ENCODE results near the gene UTY.
"Not testable (repeated sequence)": the region's sequence is repeated elsewhere in the genome, so short reads cannot be mapped to it uniquely, and the experiment has no call there.

Gene UTY

GRCh38 chrY:13296176-13296890 is 183.5 kb downstream of the UTY start:
- no peak for DNase-seq

DNA sequence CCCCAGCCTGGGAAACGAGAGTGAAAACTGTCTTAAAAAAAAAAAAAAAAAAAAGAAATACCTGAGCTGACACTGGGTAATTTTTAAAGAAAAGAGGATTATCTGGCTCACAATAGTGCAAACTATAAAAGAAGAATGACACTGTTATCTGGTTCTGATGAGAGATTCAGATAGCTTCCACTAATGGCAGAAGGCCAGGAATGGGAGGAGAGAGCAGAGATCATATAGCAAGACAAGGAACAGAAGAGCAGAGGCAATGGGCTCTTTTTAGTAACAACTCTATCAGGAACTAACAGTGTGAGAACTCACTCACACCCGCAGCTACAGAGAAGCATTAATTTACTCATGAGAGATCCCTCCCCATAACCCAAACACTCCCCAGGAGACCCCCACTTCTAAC is 184.8 kb downstream of the UTY start:
- no peak for DNase-seq

DNA sequence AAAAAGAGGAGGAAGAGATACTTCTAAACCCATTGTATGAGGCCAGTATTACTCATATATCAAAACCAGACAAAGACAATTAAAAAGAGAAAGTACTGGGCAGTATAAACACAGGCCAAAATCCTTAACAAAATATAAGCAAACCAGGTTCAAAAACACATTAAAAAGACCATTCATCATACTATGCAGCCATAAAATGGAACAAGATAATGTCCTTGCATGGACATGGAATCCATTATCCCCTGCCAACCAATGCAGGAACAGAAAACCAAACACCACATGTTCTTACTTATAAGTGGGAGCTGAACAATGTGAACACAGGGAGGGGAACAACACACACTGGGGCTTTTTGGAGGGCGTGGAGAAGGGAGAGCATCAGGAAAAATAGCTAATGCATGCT is 188.6 kb downstream of the UTY start:
- no peak for DNase-seq

- DNase-seq, result not testable (repeated sequence)
Measured at GRCh38 chrY:13282151-13283054, 197.4 kb downstream of the UTY start.

DNA sequence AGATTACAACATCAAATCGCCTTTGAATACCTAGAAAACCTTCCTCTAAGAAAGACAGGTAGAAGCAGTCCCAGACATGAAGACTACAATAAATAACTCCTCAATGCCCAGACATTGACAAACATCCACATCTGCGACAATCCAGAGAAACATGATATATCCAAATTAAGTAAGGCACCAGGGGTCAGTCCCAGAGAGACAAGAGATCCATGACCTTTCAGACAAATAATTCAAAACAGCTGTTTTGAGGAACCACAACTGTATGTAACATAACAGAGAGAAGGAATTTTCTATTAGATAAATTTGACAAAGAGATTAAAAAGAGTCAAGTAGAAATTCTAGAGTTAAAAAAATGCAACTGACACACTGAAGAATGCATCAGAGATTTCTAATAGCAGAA is 200.3 kb downstream of the UTY start:
- DNase-seq, result no peak

GRCh38 chrY:13271706-13272105 is 208.1 kb downstream of the UTY start:
- no peak for DNase-seq

GRCh38 chrY:13253941-13254440 is 225.8 kb downstream of the UTY start:
- not testable (repeated sequence) for DNase-seq

- no peak for DNase-seq
Measured at GRCh38 chrY:13250421-13250820, 229.4 kb downstream of the UTY start.

- no peak for DNase-seq
Measured at GRCh38 chrY:13243716-13244115, 236.1 kb downstream of the UTY start.

DNA sequence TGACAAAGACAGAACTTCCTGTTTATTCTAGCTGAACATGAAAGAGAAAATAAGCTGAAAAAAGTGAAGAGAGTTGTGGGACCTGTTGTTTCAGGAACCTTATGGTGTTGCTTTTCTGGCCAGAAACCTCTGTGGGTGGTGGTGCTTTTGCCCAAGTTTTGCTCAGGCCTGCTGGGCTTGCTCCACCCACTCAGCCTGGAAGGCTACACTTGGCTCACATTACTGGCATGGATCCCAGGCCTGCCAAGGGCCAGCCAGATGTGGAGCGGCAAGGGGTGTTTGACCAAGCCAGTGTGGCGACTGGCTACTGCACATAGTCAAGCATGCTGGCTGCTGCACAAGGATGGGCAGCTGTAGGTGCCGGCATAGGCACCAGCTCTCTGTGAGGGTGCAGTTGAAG is 245.9 kb downstream of the UTY start:
- peak; percentile 12 for DNase-seq

DNA sequence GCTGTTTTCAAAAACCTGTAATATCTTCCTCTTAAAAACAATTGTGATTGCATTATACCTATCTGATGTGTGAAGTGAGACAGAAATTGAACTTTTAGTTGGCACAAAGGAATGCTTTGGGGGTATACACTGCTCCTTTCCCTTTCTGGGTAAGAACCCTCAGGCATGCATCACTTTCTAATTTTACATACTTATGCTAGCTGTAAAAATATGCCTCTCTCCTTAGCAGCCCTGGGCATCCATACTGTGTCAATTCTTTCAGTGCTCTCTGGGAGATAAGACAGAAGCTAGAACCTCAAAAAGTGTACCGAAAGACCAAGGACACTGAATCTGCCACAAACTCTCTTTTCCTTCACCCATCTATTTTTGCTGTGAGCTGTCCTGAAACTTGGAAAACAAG is 246.7 kb downstream of the UTY start:
- peak; percentile 0 for DNase-seq

GRCh38 chrY:13227354-13227953 is 252.4 kb downstream of the UTY start:
- peak; percentile 0 for DNase-seq

DNA sequence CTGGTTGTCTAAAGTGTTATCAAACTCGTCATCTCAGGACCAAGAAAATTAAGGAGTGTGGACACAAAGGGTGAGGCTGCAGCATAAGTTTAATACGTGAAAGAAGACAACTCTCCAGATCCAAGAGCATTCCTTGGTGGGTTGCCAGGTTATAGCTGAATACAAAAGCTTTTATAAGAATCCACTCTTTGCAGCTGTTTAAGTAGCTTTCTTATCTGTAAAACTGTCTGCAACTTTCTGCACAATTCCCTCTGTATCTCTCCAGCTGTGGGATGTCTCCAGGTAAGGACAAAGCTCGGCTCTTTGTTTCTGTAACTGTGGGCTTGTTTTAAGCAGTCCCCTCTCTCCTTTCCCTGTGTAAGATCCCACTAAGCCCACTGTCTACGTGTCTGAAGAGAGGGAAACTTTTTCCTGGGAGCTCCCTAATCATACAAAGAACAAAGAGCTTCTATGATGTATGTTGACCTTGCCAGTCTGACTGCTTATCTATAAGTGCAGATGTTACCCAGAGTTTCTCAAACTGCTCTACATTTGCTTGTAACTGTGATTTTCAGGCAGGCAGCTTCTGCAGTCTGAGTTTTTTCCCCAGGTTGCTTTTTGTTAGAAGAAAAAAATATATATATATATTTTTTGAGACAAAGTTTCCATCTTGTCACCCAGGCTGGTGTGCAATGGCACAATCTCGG is 268.7 kb downstream of the UTY start:
- no peak for DNase-seq

- no peak for DNase-seq
Measured at GRCh38 chrY:13205214-13205613, 274.6 kb downstream of the UTY start.
